OCI-LY7 (cell line): ENCODE measurements around the gene MAP3K13. TPM values are rescaled to one million over a fixed set of nuclear protein-coding genes. Genes with fewer than 3 reads are reported as not detected.

Experiments used
- BruUV-seq: library from RNA; stranded (reverse); fragments of 400-500 nt; replicated peaks from 2 replicates; lab custom pipeline; 2021; lab: Mats Ljungman, UMichigan
- CTCF ChIA-PET: fragments of 300-600 bp; sonication (Branson Sonifier 250); formaldehyde crosslinking; loops from one replicate; lab custom pipeline; 2022; ENCODE audit warnings: antibody characterized with exemption; ENCODE audit not compliant: unreplicated experiment; lab: Charles Lee
- POLR2A ChIA-PET: fragments of 300-600 bp; sonication (Branson Sonifier 250); formaldehyde crosslinking; loops from one replicate; lab custom pipeline; 2022; ENCODE audit warnings: antibody characterized with exemption; lab: Charles Lee
- DNase-seq: peaks from one replicate; pipeline ENCODE4 v3.0.0-alpha.2; 2015; ENCODE audit warnings: low spot score
- H2AFZ ChIP-seq: fragments of 200-600 bp; sonication (generic), shearing (Covaris generic); 2 replicates; pipeline ENCODE4 v1.6.1; 2014; ENCODE audit warnings: mild to moderate bottlenecking, antibody characterized with exemption, low read length, moderate library complexity
- H3K27ac ChIP-seq: fragments of 200-600 bp; sonication (generic); 2 replicates; pipeline ENCODE4 v1.5.1; 2014; ENCODE audit warnings: mixed run types, low read depth, mild to moderate bottlenecking, moderate library complexity, low read length, inconsistent platforms; ENCODE audit not compliant: poor library complexity, severe bottlenecking
- H3K36me3 ChIP-seq: fragments of 200-600 bp; sonication (generic); 2 replicates; pipeline ENCODE4 v1.6.1; 2014; ENCODE audit warnings: mild to moderate bottlenecking, antibody characterized with exemption, low read length, moderate library complexity, mixed read lengths; ENCODE audit not compliant: insufficient read depth
- H3K4me1 ChIP-seq: fragments of 200-600 bp; sonication (generic); 2 replicates; pipeline ENCODE4 v1.5.1; 2014; ENCODE audit warnings: mild to moderate bottlenecking, low read length; ENCODE audit not compliant: insufficient read depth, poor library complexity, severe bottlenecking
- H3K4me2 ChIP-seq: fragments of 200-600 bp; sonication (generic); 2 replicates; pipeline ENCODE4 v1.6.1; 2014; ENCODE audit warnings: mild to moderate bottlenecking, low read length
- H3K4me3 ChIP-seq: fragments of 200-600 bp; sonication (generic); 2 replicates; pipeline ENCODE4 v1.5.1; 2014; ENCODE audit warnings: mild to moderate bottlenecking, low read depth, low read length; ENCODE audit not compliant: poor library complexity, severe bottlenecking
- H3K79me2 ChIP-seq: fragments of 200-600 bp; sonication (generic); 2 replicates; pipeline ENCODE4 v1.6.1; 2016; ENCODE audit warnings: low read depth, mild to moderate bottlenecking, low read length, moderate library complexity, mixed read lengths; ENCODE audit not compliant: insufficient read depth
- H3K9me2 ChIP-seq: fragments of 200-600 bp; sonication (generic); 2 replicates; pipeline ENCODE4 v1.6.1; 2016; ENCODE audit warnings: mild to moderate bottlenecking, low read length, mixed read lengths; ENCODE audit not compliant: insufficient read depth
- H3K9me3 ChIP-seq: fragments of 200-600 bp; sonication (generic); 2 replicates; pipeline ENCODE4 v1.6.1; 2014; ENCODE audit warnings: mild to moderate bottlenecking, mixed run types, low read length, mixed read lengths
- H4K20me1 ChIP-seq: fragments of 200-600 bp; sonication (generic); 2 replicates; pipeline ENCODE4 v1.6.1; 2014; ENCODE audit warnings: mild to moderate bottlenecking, antibody characterized with exemption, low read length, moderate library complexity, mixed read lengths; ENCODE audit not compliant: insufficient read depth
- EZH2phosphoT487 ChIP-seq: fragments of 200-600 bp; sonication (generic); IDR thresholded peaks from 2 replicates; pipeline ENCODE4 v1.6.1; 2018; ENCODE audit warnings: low read depth, borderline replicate concordance, mild to moderate bottlenecking, mixed run types, antibody characterized with exemption, low read length, moderate library complexity, mixed read lengths
- intact Hi-C: fragments of 100-400 bp; cut with micrococcal nuclease; formaldehyde crosslinking; loops from one replicate; pipeline ENCODE4 v1.10.0; 2022; ENCODE audit not compliant: unreplicated experiment
- total RNA-seq, 2 experiments: library from RNA; depleted of rRNA in 1 of 2; stranded (reverse); fragments of >200 nt in 1 of 2; shearing (Covaris generic) in 1 of 2; gene quantifications; 2 replicates each; pipeline ENCODE4 v1.2.3, GENCODE V29; 2014 to 2022
- TF ChIP-seq, protein P1 (sequence below): fragments of 200-600 bp; sonication (generic); conservative IDR thresholded peaks from 2 replicates; pipeline ENCODE4 v1.5.1; 2014; ENCODE audit warnings: mild to moderate bottlenecking, antibody characterized with exemption, low read length, moderate library complexity, mixed read lengths

The MAP3K13 gene
- total RNA-seq, 2 experiments from 2014 or later: 7.6 to 15.0 TPM

DNA sequence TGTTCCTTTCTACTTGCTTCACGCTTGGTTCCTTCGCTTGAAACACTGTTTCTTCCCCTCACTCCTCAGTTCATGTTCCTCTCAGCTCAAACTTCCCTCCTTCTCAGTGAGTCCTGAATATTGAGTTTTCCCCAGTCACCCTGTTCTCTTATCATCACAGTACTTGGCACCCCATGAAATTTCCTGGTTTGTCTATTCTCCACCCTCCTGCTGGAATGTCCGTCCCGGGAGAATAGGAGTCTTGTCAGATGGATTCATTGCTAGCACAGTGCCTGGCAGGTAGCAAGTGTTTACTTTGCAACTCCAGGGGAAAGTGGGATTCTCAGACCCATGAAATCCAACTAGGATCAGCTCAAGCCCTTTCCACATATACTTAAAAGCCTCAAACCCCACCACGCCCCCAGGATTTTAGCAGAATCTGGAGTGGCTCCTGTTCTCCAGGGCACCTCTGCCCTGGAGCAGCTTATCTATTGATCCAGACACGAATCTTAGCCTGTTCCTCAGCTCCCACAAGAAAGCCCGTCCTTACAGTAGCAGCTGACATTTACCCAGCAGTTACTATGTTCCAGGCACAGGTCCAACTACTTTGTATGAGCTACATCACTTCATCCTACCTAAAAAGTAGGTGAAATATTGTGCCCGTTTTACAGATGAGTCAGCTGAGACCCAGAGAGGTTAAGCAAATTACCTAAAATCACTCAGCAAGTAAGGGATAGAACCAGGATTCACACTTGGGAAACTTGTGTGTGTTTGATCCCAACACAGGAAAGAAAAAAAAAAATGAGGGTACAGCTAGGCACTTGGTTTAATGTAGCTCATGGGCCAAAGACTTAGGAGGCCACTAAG lies 36.8 kb upstream of the MAP3K13 start:
- CTCF ChIA-PET: no interaction called here
- TF ChIP-seq, protein P1, sequence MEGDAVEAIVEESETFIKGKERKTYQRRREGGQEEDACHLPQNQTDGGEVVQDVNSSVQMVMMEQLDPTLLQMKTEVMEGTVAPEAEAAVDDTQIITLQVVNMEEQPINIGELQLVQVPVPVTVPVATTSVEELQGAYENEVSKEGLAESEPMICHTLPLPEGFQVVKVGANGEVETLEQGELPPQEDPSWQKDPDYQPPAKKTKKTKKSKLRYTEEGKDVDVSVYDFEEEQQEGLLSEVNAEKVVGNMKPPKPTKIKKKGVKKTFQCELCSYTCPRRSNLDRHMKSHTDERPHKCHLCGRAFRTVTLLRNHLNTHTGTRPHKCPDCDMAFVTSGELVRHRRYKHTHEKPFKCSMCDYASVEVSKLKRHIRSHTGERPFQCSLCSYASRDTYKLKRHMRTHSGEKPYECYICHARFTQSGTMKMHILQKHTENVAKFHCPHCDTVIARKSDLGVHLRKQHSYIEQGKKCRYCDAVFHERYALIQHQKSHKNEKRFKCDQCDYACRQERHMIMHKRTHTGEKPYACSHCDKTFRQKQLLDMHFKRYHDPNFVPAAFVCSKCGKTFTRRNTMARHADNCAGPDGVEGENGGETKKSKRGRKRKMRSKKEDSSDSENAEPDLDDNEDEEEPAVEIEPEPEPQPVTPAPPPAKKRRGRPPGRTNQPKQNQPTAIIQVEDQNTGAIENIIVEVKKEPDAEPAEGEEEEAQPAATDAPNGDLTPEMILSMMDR: no peak
- no peak for TF ChIP-seq EZH2phosphoT487
- no peak overlapping the region for H2AFZ ChIP-seq
- intact Hi-C loops: no loop called here
- POLR2A ChIA-PET: interaction anchor here (0.7 kb wide), 1 partner anchor 1268 kb away, joined by 3 read pairs; no protein-coding TSS in a partner anchor
- H3K4me1 ChIP-seq: no peaks in the 10 kb centered on the region
- DNase-seq: no peak
- no peak overlapping the region for H3K27ac ChIP-seq
- BruUV-seq: no TSS peak
- H3K9me3 ChIP-seq: no peaks in the 10 kb centered on the region
- no peaks in the 10 kb centered on the region for H3K79me2 ChIP-seq
- H3K4me3 ChIP-seq: no peak overlapping the region
- H4K20me1 ChIP-seq: no peaks in the 10 kb centered on the region
- no peak overlapping the region for H3K4me2 ChIP-seq
- no peaks in the 10 kb centered on the region for H3K36me3 ChIP-seq
- no peaks in the 10 kb centered on the region for H3K9me2 ChIP-seq

- no TSS peak for BruUV-seq
- no peaks in the 10 kb centered on the region for H3K9me2 ChIP-seq
- H3K79me2 ChIP-seq: no peaks in the 10 kb centered on the region
- H3K4me2 ChIP-seq: no peak overlapping the region
- H3K4me1 ChIP-seq: no peaks in the 10 kb centered on the region
- ChIA-PET CTCF (no interaction called here), POLR2A (no interaction called here)
- intact Hi-C loops: no loop called here
- no peak overlapping the region for H3K27ac ChIP-seq
- no peak overlapping the region for H2AFZ ChIP-seq
- H3K4me3 ChIP-seq: no peak overlapping the region
- no peaks in the 10 kb centered on the region for H4K20me1 ChIP-seq
- no peaks in the 10 kb centered on the region for H3K36me3 ChIP-seq
- no peak for DNase-seq
- H3K9me3 ChIP-seq: no peaks in the 10 kb centered on the region
- TF ChIP-seq EZH2phosphoT487: no peak
- TF ChIP-seq, protein P1: no peak
Measured at GRCh38 chr3:185327062-185327461, 35.9 kb upstream of the MAP3K13 start.
